Skeletal muscle cell (primary cell): ENCODE measurements around the gene DYNLRB1.
A peak's percentile ranks its signal among the peaks of the same experiment; 100 is the strongest.
"Not testable (repeated sequence)": the region's sequence is repeated elsewhere in the genome, so short reads cannot be mapped to it uniquely, and the experiment has no call there.

Experiments used
- DNase-seq: peaks from one replicate; pipeline ENCODE4 v3.0.0-alpha.2; 2010; ENCODE audit warnings: low read depth
- H3K4me3 ChIP-seq: 2 replicates; pipeline ENCODE4 v1.5.1; 2011; ENCODE audit warnings: low read depth, mild to moderate bottlenecking, control low read depth, low read length, moderate library complexity

Gene DYNLRB1

DNA sequence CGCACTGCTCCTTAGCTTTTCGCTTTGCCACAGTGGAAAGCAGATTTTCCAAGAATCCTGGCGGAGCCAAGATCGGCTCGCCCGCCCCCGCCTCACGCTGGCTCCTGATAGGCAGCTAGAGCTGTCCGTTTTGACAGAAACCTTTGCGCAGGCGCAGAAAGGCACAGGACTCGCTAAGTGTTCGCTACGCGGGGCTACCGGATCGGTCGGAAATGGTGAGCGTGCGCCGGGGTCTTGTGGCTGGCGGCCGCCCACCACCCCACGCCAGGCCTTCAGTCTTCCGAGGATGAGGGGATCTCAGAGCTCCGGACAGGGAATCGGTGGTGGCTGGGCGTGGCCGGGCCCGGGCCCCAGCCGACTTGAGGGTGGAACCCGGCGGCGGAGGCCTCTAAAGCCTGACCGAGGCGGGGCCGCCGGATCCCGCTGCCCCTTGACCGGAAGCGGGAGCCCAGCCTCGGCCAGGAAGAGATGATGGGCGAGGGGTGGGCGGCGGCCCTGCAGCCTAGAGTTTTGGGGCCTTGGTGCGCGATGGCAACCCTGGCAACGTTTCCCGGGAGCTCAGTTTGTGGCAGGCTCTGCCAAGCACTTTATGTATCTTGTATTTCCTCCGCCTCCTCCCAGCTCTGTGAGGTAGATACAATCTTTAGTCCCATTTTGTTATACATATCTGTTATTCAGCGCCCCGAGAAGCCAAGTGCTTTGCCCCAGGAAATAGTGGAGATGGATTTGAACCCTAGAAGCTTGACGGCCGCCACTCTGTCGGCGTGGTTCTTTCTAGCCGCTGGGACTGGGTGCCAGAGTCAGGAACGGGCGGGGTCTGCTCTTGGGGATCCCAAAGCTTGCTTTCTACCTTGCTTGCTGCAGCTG is at the start of gene DYNLRB1:
DYNLRB1 (plus strand) TSS at position 176 of the 867 bp plus-strand sequence; CDS start at position 213, 37 bp downstream.
- peak; percentile 85 for DNase-seq
- H3K4me3 ChIP-seq: peak within 1 kb of the TSS; percentile 87

DNA sequence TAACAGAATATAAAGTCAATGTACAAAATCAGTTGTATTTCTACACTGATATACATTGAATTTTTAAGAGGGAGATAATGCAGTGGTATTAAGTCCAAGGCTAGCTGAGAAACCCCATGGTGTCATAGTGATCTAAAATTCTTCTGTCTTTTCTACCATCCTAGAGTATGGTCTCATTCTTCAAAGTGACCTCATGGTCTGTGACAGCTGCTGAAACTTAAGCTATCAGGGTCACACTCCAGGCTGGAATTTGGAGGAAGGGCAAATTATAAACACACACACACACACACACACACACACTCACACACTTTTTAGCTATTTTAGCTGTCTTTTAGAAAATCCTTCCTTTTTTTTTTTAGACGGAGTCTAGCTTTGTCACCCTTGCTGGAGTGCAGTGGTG is 47.3 kb upstream of the DYNLRB1 start:
- DNase-seq: no peak
- H3K4me3 ChIP-seq: no peak overlapping the region

DNA sequence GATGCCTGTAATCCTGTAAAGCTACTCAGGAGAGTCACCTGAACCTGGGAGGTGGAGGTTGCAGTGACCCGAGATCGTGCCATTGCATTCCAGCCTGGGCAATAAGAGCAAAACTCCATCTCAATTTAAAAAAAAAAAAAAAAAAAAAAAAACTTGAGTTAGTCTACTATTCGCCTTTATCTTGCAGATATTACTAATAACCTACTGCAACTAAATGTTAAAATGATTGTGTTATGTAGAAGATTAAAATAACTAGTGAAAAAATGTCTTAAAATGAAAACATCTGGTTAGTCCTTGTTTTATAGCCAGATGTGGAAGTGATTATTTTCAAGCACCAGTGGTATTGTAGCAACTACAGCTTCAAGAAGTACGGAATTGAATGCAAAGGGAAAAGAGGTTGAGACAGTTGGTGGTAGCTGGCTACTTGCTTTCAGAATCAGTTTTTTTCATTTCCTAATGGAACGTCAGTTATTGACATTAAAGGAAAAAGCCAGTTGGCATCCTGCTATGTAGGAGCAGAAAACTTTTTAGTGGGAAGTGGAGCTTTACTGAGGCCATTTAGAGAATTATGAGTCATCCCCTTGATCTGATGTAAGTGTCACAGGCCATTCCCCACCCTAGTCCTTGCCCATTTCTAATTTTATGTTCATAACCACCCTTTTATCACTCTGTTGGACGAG is 43.8 kb upstream of the DYNLRB1 start:
- peak; percentile 22 for DNase-seq
- no peak overlapping the region for H3K4me3 ChIP-seq

DNA sequence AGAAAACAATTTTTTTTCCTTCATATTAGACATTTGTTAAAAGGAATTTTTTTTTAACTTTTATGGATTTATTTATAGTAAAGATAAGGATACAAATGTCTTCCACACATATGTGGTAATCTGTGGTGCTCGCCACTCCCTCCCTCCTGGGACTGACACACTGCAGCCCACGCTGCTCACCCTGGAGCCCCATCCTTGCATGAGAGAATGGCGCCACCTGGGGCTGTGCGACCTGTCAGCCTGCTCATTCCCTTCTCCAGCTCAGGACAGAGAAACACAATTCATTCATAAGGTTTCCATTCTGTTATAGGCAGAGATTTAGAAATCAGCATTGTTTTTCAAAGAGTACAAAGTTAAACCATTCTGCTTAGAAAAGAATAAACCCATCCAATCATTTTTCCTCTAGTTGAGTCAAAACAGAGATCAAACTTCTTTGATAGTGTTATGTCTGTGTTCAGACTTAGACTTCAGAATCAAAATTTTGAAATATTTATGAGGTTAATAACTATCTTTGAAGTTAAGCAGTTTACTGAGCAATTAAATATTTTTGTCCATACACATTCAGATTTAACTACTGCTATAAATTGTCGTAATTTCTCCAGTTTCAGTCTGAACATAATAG is 42.8 kb upstream of the DYNLRB1 start:
- peak; percentile 35 for DNase-seq
- no peak overlapping the region for H3K4me3 ChIP-seq

DNA sequence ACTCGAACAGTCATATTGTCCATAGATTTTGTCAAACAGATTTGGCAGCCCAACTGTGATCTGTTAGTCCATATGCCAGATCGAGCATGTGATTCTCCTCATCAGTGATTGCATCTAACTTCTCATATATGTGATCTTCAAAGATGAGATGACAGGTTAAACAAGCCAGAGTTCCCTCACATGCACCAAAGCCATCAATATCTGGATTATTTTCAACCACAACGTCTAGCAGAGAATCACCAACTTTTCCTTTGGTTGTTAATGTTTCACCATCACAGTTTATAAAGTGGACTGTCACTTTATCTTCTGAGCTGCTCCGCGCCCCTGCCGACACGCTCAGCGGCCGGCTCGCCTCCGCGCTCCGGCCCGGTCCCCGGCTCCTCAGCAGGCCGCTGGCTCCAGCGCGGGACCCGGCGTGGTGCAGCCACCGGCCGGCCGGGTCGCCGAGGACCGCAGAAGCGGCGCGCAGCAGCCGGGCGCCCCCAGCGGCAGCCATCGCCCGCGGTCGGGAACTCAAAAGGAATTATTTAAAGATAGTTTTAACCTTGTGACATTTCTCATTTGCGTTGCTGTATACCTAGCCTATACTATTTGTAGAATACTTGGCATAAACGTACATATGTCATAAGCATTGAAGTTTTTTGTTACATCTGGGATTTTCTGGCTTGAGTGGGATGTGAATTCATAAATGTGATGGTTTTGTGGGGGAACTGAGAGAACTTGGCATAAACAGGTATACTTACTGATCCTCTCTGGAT is 40.1 kb upstream of the DYNLRB1 start:
- H3K4me3 ChIP-seq: no peak overlapping the region
- no peak for DNase-seq

DNA sequence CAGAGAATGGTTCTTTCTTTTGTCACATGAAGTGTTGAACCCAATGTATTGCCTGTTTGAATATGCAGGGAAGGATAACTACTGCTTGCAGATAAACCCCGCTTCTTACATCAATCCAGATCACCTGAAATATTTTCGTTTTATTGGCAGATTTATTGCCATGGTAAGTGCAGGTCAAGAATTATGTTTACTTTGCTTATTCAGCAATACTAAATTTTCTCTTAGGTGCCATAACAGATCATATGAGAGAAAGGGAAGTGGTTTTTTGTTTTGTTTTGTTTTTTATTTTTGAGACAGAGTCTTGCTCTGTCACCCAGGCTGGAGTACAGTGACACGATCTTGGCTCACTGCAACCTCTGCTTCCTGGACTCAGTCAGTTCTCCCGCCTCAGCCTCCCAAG is 36.6 kb upstream of the DYNLRB1 start:
- no peak overlapping the region for H3K4me3 ChIP-seq
- no peak for DNase-seq

DNA sequence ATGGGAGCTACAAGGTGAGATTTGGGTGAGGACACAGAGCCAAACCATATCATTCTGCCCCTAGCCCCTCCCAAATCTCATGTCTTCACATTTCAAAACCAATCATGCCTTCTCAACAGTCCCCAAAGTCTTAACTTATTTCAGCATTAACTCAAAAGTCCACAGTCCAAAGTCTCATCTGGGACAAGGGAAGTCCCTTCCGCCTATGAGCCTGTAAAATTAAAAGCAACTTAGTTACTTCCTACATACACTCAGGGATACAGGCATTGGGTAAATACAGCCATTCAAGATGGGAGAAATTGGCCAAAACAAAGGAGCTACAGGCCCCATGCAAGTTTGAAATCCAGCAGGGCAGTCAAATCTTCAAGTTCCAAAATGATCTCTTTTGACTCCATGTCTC is 34.1 kb upstream of the DYNLRB1 start:
- H3K4me3 ChIP-seq, DNase-seq: not testable (repeated sequence)

DNA sequence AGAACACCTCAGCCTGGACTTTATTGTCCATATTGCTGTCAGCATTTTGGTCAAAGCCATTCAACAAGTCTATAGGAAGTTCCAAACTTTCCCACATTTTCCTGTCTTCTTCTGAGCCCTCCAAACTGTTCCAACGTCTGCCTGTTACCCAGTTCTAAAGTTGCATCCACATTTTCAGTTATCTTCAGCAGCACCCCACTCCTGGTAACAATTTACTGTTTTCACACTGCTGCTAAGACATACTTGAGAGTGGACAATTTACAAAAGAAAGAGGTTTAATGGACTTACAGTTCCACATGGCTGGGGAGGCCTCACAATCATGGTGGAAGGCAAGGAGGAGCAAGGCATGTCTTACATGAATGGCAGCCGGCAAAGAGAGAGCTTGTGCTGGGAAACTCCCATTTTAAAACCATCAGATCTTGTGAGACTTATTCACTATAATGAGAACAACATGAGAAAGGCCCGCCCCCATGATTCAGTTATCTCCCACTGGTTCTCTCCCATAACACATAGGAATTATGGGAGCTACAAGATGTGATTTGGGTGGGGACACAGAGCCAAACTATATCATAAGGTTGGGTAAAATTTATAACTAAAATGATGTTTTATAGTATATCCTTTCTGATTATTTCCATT is 32.5 kb upstream of the DYNLRB1 start:
- DNase-seq, H3K4me3 ChIP-seq: not testable (repeated sequence)

DNA sequence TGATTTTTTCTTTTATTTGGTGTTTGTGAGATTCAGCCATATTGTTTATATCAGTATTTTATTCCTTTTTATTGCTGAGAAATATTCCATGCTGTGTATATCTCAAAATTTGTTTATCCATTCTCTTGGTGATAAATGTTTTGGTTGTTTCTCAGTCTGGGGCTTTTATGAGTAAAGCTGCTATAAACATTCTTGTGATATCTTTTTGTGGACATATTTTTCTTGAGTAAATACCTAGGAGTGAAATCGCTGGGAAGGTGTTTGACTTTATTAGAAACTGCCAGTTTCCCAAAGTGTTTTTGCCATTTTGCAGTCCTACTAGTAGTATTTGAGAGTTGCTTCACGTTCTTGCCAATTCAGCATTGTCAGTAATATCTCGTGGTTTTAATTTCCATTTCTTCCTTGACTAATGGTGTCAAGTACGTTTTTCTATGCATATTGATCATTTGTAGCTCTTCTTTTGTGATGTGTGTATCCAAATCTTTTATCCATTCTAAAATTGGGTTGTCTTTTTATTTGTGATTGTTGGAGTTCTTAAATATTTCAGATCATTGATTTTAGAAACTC is 31.1 kb upstream of the DYNLRB1 start:
- no peak for DNase-seq
- no peak overlapping the region for H3K4me3 ChIP-seq

DNA sequence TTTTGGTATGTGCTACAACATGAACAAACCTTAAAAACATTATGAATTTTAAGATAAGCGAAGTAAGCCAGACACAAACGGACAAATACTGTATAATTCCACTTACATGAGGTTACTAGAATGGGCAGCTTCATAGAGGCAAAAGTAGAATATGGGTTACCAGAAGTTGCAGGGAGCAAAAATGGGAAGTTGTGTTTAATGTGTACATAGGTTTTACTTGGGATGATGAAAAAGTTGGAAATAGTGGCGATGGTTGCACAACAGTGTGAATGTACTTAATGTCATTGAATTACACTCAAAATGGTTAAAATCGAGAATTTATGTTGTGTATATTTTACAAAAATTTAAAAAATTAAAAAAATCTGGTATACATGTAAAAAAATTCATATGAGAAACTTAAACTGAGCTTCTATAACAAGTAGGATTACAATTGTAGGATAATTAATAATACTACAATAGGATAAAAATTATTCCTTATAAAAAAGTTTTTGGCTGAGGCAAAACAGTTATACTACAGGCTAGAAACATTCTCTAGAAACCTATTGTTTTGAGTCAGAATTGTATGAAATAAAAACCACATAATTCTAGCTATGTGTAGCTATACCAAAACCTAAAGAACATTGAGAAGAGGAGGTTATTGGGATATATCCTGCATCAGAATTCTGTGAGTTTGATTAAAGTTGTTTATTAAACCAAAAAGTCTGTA is 24.8 kb upstream of the DYNLRB1 start:
- DNase-seq: no peak
- no peak overlapping the region for H3K4me3 ChIP-seq

DNA sequence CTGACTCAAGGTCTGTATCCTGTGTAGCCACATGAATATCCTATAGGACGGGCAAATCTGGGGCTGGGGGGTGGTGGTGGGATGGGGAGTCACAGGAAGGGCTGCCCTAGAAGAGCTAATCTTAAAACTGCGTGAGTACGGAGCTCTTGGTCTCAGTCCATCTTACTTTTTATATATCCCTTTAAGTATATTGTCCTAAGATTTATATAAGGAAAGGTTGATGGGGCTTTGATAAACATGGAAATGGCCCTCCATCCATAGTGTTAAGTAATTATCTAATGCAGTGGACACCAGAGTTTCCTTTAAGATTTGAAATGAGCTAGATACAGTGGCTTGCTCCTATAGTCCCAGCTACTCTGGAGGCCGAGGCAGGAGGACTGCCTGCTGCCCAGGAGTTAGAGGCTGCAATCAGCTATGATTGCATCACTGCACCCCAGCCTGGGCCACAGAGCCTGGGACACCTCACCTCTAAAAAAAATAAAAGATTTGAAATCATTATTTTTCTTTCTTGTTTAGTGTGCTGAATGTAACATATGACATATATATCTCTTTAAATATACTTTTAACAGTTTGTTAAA is 24.2 kb upstream of the DYNLRB1 start:
- no peak for DNase-seq
- no peak overlapping the region for H3K4me3 ChIP-seq

DNA sequence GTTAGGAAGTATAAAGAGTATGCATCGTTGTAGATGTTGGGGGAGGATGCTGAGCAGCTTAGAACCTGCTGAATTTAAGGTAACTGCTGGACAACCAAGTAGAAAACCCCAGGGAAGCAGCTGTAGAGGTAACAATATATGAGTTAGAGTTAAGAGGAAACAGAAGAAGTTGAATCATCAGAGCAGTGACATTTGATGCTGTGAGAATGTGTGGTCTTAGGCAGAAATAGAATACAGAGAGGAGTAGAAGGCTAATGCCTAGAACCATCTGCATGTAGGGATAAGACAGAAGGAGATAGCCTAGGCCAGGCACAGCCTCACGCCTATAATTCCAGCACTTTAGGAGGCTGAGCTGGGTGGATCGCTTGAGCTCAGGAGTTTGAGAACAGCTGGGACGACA is 22.6 kb upstream of the DYNLRB1 start:
- no peak overlapping the region for H3K4me3 ChIP-seq
- no peak for DNase-seq

DNA sequence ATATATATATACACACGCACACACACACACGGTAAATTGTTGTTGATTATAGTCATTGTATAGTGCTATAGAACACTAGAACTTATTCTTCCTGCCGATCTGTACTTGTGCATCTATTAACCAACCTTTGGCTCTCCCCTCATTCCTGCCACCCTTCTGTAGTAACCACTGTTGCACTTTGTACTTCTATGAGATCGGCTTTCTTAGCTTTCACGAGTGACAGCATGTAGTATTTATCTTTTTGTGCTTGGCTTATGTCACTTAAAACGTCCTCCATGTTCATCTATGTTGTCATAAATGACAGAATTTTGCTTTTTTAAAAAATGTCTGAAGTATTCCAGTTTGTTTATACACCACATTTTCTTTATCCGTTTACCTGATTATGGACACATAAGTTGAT is 20.9 kb upstream of the DYNLRB1 start:
- DNase-seq: no peak
- no peak overlapping the region for H3K4me3 ChIP-seq

DNA sequence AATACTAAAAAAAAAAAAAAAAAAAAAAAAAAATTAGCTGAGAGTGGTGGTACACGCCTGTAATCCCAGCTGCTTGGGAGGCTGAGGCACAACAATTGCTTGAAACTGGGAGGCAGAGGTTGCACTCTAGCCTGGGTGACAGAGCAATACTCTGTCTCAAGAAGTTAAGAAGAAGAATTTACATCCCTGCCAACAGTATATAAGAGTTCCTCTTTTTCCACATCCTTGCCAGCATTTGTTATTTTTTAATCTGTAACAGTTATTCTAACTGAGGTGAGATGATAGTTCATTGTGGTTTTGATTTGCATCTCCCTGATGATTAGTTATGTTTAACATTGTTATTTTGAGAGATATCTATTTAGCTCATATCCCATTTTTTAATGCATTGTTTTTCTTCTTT is 20.3 kb upstream of the DYNLRB1 start:
- no peak for DNase-seq
- no peak overlapping the region for H3K4me3 ChIP-seq

DNA sequence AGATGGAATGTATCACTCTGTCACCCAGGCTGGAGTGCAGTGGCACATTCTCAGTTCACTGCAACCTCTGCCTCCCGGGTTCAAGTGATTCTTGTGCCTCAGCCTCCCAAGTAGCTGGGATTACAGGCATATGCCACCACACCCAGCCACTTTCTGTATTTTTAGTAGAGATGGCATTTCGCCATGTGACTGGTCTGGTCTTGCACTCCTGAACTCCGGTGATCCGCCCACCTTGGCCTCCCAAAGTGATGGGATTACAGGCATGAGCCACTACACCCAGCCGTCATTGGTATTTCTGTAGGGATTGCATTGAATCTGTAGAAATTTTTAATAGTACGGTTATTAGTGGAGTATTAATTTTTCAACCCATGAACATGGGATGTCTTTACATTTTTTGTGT is 18.6 kb upstream of the DYNLRB1 start:
- not testable (repeated sequence) for DNase-seq, H3K4me3 ChIP-seq

DNA sequence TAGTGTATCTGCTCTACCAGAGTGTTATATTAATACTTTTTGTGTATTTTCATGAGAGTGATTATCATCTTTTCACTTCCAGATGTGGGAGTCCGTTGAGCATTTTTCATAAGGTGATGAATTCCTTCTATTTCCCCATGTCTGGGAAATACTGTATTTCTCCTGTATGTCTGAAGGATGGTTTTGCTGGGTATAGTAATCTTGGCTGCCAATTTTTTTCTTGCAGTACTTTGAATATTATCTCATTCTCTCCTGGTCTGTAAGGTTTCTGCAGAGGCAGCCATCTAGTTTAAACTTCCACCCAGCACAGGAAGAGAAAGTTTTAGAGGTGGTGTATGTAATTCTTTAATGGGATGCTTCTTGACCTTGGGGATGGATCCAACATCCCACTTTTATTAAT is 15.4 kb upstream of the DYNLRB1 start:
- no peak overlapping the region for H3K4me3 ChIP-seq
- no peak for DNase-seq

DNA sequence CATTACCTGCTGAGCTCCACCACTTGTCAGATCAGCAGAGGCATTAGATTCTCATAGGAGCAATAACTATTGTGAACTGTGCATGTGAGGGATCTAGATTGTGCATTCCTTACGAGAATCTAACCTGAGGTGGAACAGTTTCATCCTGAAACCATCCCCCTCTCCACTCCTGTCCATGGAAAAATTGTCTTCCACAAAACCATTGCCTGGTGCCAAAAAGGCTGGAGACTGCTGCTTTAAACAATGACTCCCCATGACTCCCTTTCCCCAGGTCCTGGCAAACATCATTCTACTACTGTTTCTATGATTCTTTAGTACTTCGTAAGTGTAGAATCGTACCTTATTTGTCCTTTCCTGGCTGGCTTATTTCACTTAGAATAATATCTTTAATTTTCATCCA is 9.7 kb upstream of the DYNLRB1 start:
- no peak for DNase-seq
- H3K4me3 ChIP-seq: no peak overlapping the region
